Fibroblast of lung (primary cell): ENCODE data around the gene ZNF396.

Source experiments
- EZH2 ChIP-seq: IDR thresholded peaks from 2 replicates; pipeline ENCODE4 v1.5.1; 2012; ENCODE audit warnings: low read length, control low read depth, mild to moderate bottlenecking; ENCODE audit errors: missing control alignments
- TF ChIP-seq, protein P1 (sequence below), 2 donors: IDR thresholded peaks in 1 of 2; conservative IDR thresholded peaks in 1 of 2; 1 replicate in 1 of 2; 2 replicates in 1 of 2; pipeline ENCODE4 v1.5.1; 2011 to 2012; ENCODE audit warnings: low read length in 2 of 2, control low read depth in 1 of 2, inconsistent platforms in 1 of 2, low read depth in 1 of 2, mild to moderate bottlenecking in 1 of 2

DNA sequence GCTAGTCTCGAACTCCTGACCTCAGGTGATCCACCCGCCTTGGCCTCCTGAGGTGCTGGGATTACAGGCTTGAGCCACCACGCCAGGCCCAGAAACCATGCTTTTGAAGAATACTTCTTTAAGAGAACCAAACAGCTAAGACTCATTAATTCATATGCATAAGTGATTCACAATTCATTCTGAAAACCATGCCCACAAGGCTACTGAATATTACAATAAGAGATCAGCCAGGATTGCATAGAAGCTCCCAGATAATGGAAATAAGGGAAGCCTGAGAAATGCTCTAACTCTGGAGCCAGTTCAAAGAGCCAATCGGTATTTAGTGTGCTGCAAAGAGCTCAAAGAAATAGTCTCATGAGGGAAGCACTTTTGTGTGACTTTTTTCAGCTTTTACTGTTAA is 2.4 kb downstream of the ZNF396 start:
- TF ChIP-seq, protein P1, sequence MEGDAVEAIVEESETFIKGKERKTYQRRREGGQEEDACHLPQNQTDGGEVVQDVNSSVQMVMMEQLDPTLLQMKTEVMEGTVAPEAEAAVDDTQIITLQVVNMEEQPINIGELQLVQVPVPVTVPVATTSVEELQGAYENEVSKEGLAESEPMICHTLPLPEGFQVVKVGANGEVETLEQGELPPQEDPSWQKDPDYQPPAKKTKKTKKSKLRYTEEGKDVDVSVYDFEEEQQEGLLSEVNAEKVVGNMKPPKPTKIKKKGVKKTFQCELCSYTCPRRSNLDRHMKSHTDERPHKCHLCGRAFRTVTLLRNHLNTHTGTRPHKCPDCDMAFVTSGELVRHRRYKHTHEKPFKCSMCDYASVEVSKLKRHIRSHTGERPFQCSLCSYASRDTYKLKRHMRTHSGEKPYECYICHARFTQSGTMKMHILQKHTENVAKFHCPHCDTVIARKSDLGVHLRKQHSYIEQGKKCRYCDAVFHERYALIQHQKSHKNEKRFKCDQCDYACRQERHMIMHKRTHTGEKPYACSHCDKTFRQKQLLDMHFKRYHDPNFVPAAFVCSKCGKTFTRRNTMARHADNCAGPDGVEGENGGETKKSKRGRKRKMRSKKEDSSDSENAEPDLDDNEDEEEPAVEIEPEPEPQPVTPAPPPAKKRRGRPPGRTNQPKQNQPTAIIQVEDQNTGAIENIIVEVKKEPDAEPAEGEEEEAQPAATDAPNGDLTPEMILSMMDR (conservative IDR thresholded peaks at IDR 0.05 in 1 of 2, IDR thresholded peaks at IDR 0.05 in 1 of 2; ENCODE audit: low read depth in 1 of 2, low read length in 2 of 2), result no peak
- no peak for TF ChIP-seq EZH2
